ENCODE data around the gene IGSF10.

IGSF10 gene

GRCh38 chr3:151479452-151479851 lies 18.6 kb upstream of the IGSF10 start:
- Mint-ChIP-seq H3K4me1 (peaks cover 23% of the 10 kb centered on the region), H3K4me3 (no peak overlapping the region), H3K27ac (no peak overlapping the region), H3K36me3 (ENCODE audit: low read depth) (no peaks in the 10 kb centered on the region), H3K9me3 (peaks cover 19% of the 10 kb centered on the region), H3K27me3 (ENCODE audit: low read depth) (no peaks in the 10 kb centered on the region)
- TF ChIP-seq CTCF (IDR thresholded peaks at IDR 0.05; ENCODE audit: unreplicated experiment in 3 of 3) = no peak

GRCh38 chr3:151478335-151478697 lies 17.5 kb upstream of the IGSF10 start:
- Mint-ChIP-seq H3K27me3 (ENCODE audit: low read depth) (no peaks in the 10 kb centered on the region), H3K36me3 (ENCODE audit: low read depth) (no peaks in the 10 kb centered on the region), H3K4me3 (no peak overlapping the region), H3K27ac (no peak overlapping the region), H3K9me3 (peaks cover 17% of the 10 kb centered on the region), H3K4me1 (peaks cover 23% of the 10 kb centered on the region)
- TF ChIP-seq CTCF (IDR thresholded peaks at IDR 0.05; ENCODE audit: unreplicated experiment in 3 of 3) = no peak

- no peak overlapping the region for H3K4me3 Mint-ChIP-seq
- no peak for TF ChIP-seq CTCF (IDR thresholded peaks at IDR 0.05; ENCODE audit: unreplicated experiment in 3 of 3)
These were observed 16.9 kb upstream of the IGSF10 start for GRCh38 chr3:151477591-151478334.

GRCh38 chr3:151476344-151477018 lies 15.6 kb upstream of the IGSF10 start:
- Mint-ChIP-seq H3K9me3 (no peaks in the 10 kb centered on the region), H3K36me3 (ENCODE audit: low read depth) (no peaks in the 10 kb centered on the region), H3K27ac (no peak overlapping the region)

More at GRCh38 chr3:151477591-151478334, 16.9 kb upstream of the IGSF10 start:
- H3K36me3 Mint-ChIP-seq (ENCODE audit: low read depth) = no peaks in the 10 kb centered on the region
- H3K9me3 Mint-ChIP-seq = peaks cover 12% of the 10 kb centered on the region
- peaks cover 23% of the 10 kb centered on the region for H3K4me1 Mint-ChIP-seq
- no peak overlapping the region for H3K27ac Mint-ChIP-seq
- H3K27me3 Mint-ChIP-seq (ENCODE audit: low read depth) = no peaks in the 10 kb centered on the region

GRCh38 chr3:151468284-151468917 lies 7.5 kb upstream of the IGSF10 start:
- H3K27ac Mint-ChIP-seq = no peak overlapping the region
- H3K4me1 Mint-ChIP-seq = no peaks in the 10 kb centered on the region
- peak; percentile 60 to 73 (median 62) for TF ChIP-seq CTCF (IDR thresholded peaks at IDR 0.05; ENCODE audit: unreplicated experiment in 3 of 3)
- no peaks in the 10 kb centered on the region for H3K36me3 Mint-ChIP-seq (ENCODE audit: low read depth)
- H3K9me3 Mint-ChIP-seq = no peaks in the 10 kb centered on the region
- no peak overlapping the region for H3K4me3 Mint-ChIP-seq
- peaks cover 5% of the 10 kb centered on the region for H3K27me3 Mint-ChIP-seq (ENCODE audit: low read depth)

More at GRCh38 chr3:151476344-151477018, 15.6 kb upstream of the IGSF10 start:
- H3K4me3 Mint-ChIP-seq = no peak overlapping the region
- H3K27me3 Mint-ChIP-seq (ENCODE audit: low read depth) = no peaks in the 10 kb centered on the region
- no peak for TF ChIP-seq CTCF (IDR thresholded peaks at IDR 0.05; ENCODE audit: unreplicated experiment in 3 of 3)
- peaks cover 23% of the 10 kb centered on the region for H3K4me1 Mint-ChIP-seq
